Measurements from ENCODE around the gene GRK3. TPM values are rescaled to one million over a fixed set of nuclear protein-coding genes. Genes with fewer than 3 reads are reported as not detected.
A peak's percentile ranks its signal among the peaks of the same experiment; 100 is the strongest.

GRK3 gene
- total RNA-seq, 4 donors from 2014 or later: 17.2 to 45.1 (median 27.1) TPM

DNA sequence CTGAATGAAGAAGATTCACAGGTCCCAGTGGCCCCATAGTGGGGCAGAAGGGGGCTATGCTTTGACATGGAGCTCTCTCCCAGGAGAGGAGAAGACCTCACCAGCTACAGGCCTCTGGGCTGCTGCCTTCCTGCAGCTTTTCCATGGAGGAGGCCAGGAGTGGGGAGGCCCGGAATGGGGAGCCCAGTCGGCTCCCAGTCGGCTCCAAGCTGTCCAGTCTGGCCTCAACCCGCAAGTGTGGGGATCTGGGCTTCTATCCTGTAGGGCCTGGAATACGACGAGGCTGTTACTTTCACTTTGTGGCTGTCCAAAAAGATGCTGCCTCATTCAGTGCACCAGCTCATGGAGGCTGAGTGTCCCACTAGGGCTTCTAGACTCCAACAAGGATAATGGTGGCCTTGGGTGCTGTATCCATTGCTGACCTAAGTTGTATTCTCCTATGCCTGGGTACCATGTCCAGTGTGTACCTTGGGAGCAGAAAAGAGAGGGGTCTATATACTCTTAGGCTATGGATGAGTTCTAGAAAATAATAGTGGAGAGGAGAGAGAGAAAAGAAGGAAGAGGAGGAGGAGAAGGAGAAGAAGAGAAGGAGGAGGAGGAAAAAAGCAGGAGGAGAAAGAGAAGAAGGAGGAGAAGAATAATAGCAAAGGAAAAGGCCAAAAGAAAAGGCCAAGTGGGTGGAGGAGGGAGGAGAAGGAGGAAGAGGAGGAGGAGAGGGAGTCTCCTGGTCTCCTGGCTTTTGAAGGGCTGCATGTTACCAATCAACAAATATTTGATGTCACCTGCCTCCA is 178.6 kb downstream of the GRK3 start:
- TF ChIP-seq, protein P1, sequence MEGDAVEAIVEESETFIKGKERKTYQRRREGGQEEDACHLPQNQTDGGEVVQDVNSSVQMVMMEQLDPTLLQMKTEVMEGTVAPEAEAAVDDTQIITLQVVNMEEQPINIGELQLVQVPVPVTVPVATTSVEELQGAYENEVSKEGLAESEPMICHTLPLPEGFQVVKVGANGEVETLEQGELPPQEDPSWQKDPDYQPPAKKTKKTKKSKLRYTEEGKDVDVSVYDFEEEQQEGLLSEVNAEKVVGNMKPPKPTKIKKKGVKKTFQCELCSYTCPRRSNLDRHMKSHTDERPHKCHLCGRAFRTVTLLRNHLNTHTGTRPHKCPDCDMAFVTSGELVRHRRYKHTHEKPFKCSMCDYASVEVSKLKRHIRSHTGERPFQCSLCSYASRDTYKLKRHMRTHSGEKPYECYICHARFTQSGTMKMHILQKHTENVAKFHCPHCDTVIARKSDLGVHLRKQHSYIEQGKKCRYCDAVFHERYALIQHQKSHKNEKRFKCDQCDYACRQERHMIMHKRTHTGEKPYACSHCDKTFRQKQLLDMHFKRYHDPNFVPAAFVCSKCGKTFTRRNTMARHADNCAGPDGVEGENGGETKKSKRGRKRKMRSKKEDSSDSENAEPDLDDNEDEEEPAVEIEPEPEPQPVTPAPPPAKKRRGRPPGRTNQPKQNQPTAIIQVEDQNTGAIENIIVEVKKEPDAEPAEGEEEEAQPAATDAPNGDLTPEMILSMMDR (IDR thresholded peaks at IDR 0.05): no peak
- no peak for ATAC-seq (ENCODE audit: low FRiP score)
- no peak for DNase-seq (ENCODE audit: low spot score)

DNA sequence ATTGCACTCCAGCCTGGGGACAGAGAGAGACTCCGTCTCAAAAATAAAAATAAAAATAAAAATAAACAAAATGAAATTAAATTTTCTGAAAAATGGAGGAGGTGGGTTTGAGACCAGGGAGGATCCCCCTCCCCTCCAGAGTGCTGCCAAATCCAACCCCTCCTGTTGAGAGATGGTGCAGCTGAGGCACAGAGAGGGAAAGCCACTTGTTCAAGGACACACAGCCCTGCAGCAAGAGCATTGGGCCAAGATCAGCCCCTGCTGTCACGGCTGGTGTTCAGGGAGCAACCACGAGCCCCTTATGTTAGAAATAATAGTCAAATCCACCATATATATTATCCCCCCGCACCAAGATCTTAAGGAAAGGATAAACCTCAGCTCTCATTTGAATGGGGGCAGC is 180.2 kb downstream of the GRK3 start:
- TF ChIP-seq, protein P1 (IDR thresholded peaks at IDR 0.05): no peak
- no peak for DNase-seq (ENCODE audit: low spot score)
- no peak for ATAC-seq (ENCODE audit: low FRiP score)

DNA sequence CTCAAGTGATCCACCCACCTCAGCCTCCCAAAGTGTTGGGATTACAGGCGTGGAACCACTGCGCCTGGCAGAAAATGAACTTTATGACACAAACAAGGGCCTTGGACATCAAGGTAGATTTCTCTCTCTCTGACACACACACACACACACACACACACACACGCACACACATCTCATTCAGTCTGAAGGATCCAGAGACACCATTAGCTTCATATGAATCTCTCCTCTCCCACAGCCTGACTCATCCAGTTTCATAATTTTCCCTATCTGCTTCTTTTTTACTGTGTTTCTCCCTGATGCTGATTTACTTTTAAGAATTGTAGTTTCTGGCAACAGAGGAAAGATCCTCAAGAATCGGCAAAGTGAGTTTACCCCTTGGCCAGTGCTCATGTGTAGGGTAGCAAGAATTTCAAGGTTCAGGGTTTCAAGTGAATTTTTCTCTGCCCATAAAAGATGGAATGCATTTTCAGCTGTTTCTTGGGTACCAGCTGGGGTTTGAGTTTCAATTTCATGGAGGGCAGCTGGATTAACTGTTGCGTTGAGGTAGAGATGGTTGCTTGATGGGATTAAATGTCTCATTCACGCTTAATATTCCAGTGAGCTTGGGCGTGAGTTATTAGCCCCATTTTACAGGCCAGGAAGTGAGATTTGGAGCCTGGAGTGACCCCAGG is 181.0 kb downstream of the GRK3 start:
- no peak for DNase-seq (ENCODE audit: low spot score)
- TF ChIP-seq, protein P1 (IDR thresholded peaks at IDR 0.05): no peak
- peak; percentile 50 for ATAC-seq (ENCODE audit: low FRiP score)

DNA sequence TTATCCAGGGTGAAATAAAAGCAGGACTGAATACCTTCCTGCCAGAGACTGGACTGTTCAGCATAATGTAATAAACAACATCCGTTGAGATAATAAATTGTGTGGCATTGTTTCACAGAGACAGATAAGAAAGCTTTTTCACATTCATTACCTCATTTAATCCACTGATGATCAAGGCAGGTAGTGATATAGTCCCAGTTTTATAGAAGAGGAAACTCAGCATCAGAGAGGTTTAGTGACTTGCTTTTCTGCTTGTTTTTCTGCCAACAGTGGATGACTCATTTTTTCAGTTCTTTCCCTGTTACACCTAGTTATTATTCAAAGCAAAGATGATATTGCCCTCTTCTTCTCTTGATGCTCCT is 181.5 kb downstream of the GRK3 start:
- TF ChIP-seq, protein P1 (IDR thresholded peaks at IDR 0.05): no peak
- ATAC-seq (ENCODE audit: low FRiP score) (no peak), DNase-seq (ENCODE audit: low spot score) (no peak)

DNA sequence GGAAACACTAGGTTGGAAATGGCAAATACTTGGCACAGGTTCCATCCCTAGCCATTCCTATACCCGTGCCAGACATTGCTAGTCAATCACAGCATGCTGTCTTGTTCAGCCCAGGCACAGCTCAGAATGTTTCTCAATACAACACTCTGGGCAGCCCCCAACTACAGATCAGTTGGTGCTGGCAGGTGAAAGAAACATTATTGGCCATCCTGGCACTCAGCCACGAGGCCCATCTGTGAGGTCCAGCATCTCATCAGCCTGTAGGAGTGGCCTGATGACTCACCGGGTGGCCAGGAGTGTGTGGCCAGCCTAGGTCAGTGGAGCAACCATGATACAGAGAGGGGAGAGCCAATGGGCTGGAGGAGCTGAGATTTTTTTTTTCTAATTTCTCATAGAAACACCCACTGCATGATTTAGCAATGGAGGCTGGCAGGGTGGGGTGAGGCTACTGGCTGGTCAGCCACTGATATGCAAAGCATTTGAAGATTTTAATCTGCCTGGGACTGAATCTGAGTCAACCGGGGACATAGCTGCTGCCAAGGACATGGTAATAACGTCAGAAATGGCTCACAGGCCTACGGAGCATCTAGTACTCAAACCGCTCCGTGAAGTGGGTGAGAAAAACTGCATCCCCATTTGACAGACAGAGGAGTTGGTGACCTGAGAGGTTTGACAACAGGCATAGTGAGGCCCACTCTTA is 182.9 kb downstream of the GRK3 start:
- TF ChIP-seq, protein P1 (IDR thresholded peaks at IDR 0.05): no peak
- peak; percentile 55 for DNase-seq (ENCODE audit: low spot score)
- ATAC-seq (ENCODE audit: low FRiP score): peak; percentile 86

DNA sequence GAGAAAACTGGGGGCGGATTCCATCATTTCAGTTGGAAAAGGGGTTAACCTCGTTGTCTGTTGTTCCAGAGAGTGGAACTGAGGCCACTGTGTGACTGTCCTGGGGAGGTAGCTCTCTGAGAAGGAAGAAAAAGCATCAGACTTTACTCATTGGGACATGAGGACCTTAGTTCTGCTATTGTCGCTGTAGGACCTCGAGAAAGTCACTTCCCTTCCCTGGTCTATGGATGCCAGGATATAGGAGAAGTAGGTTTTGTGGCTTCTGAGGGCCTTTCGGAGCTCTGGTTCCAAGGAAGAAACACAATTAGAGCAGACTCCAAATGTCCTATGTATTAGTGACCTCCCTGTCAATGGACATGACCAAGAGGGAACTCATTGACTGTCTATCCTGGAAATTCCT is 183.7 kb downstream of the GRK3 start:
- no peak for DNase-seq (ENCODE audit: low spot score)
- TF ChIP-seq, protein P1 (IDR thresholded peaks at IDR 0.05): no peak
- no peak for ATAC-seq (ENCODE audit: low FRiP score)

Measured in omental fat pad (tissue), 4 donors.